Neural cell (in vitro differentiated cells): ENCODE data around the gene CHKB. TPM values are rescaled to one million over a fixed set of nuclear protein-coding genes. Genes with fewer than 3 reads are reported as not detected.

ENCODE experiments used
- H2AFZ ChIP-seq: fragments of 200-600, 300-800 bp; sonication (generic), shearing (Covaris generic); 2 replicates; pipeline ENCODE4 v1.6.0; 2014; ENCODE audit warnings: low read depth, mild to moderate bottlenecking, antibody characterized with exemption, low read length, moderate library complexity
- H3F3A ChIP-seq: fragments of 200-600 bp; shearing (Covaris generic); 2 replicates; pipeline ENCODE4 v1.6.1; 2016; ENCODE audit warnings: mild to moderate bottlenecking, moderate library complexity, mixed read lengths, antibody characterized with exemption, low read length; ENCODE audit not compliant: insufficient read depth, poor library complexity, severe bottlenecking
- H3K27ac ChIP-seq: fragments of 200-600, 300-800 bp; sonication (generic), shearing (Covaris generic); 2 replicates; pipeline ENCODE4 v1.5.1; 2014; ENCODE audit warnings: mild to moderate bottlenecking, low read length, moderate library complexity
- H3K27me3 ChIP-seq: fragments of 300-800, 200-600 bp; sonication (generic), shearing (Covaris generic); 2 replicates; pipeline ENCODE4 v1.6.0; 2014; ENCODE audit warnings: mild to moderate bottlenecking, low read depth, low read length, moderate library complexity; ENCODE audit not compliant: insufficient read depth
- H3K36me3 ChIP-seq: fragments of 300-800, 200-600 bp; sonication (generic), shearing (Covaris generic); 2 replicates; pipeline ENCODE4 v1.5.1; 2014; ENCODE audit warnings: mild to moderate bottlenecking, antibody characterized with exemption, low read length, moderate library complexity; ENCODE audit not compliant: insufficient read depth
- H3K4me2 ChIP-seq: fragments of 300-800, 200-600 bp; sonication (generic), shearing (Covaris generic); 2 replicates; pipeline ENCODE4 v1.6.0; 2014; ENCODE audit warnings: mild to moderate bottlenecking, low read length
- H3K4me3 ChIP-seq: fragments of 300-800, 200-600 bp; sonication (generic), shearing (Covaris generic); 2 replicates; pipeline ENCODE4 v1.5.1; 2014; ENCODE audit warnings: mild to moderate bottlenecking, low read length, moderate library complexity
- H3K79me2 ChIP-seq: fragments of 200-600 bp; shearing (Covaris generic); replicated peaks from 2 replicates; pipeline ENCODE4 v1.6.0; 2014; ENCODE audit warnings: mild to moderate bottlenecking, low read length, moderate library complexity; ENCODE audit not compliant: insufficient read depth
- H3K9ac ChIP-seq: fragments of 300-800, 200-600 bp; sonication (generic), shearing (Covaris generic); 2 replicates; pipeline ENCODE4 v1.6.1; 2016; ENCODE audit warnings: mild to moderate bottlenecking, low read length, mixed read lengths
- H3K9me2 ChIP-seq: fragments of 200-600 bp; shearing (Covaris generic); 2 replicates; pipeline ENCODE4 v1.6.1; 2016; ENCODE audit warnings: mild to moderate bottlenecking, low read length, mixed read lengths; ENCODE audit not compliant: insufficient read depth
- H3K9me3 ChIP-seq: fragments of 200-600, 300-800 bp; sonication (generic), shearing (Covaris generic); 2 replicates; pipeline ENCODE4 v1.6.1; 2016; ENCODE audit warnings: mild to moderate bottlenecking, mixed run types, low read length, moderate library complexity, mixed read lengths
- H4K20me1 ChIP-seq: fragments of 200-600 bp; shearing (Covaris generic); 2 replicates; pipeline ENCODE4 v1.6.1; 2016; ENCODE audit warnings: mild to moderate bottlenecking, mixed run types; ENCODE audit not compliant: insufficient read depth
- CTCF ChIP-seq: fragments of 450-650 bp; IDR thresholded peaks from 2 replicates; pipeline ENCODE4 v1.5.1; 2014; ENCODE audit warnings: antibody characterized with exemption, mild to moderate bottlenecking, moderate library complexity; ENCODE audit not compliant: poor library complexity, severe bottlenecking
- EP300 ChIP-seq: fragments of 450-650 bp; conservative IDR thresholded peaks from 2 replicates; pipeline ENCODE4 v1.6.1; 2014; ENCODE audit warnings: antibody characterized with exemption, mild to moderate bottlenecking, moderate library complexity; ENCODE audit not compliant: poor library complexity, severe bottlenecking
- EZH2 ChIP-seq: fragments of 200-600, 300-800 bp; shearing (Covaris generic), sonication (generic); IDR thresholded peaks from 2 replicates; pipeline ENCODE4 v1.6.1; 2014; ENCODE audit warnings: antibody characterized with exemption, low read length, borderline replicate concordance, mild to moderate bottlenecking; ENCODE audit not compliant: insufficient read depth, poor library complexity, severe bottlenecking
- MXI1 ChIP-seq: fragments of 450-650 bp; conservative IDR thresholded peaks from 2 replicates; pipeline ENCODE4 v1.6.1; 2014; ENCODE audit warnings: antibody characterized with exemption, mild to moderate bottlenecking; ENCODE audit not compliant: poor library complexity, severe bottlenecking
- POLR2AphosphoS5 ChIP-seq: IDR thresholded peaks from 2 replicates; pipeline ENCODE4 v1.6.1; 2012
- RAD21 ChIP-seq: fragments of 450-650 bp; conservative IDR thresholded peaks from 2 replicates; pipeline ENCODE4 v1.6.1; 2014; ENCODE audit warnings: antibody characterized with exemption, mild to moderate bottlenecking, moderate library complexity
- REST ChIP-seq: IDR thresholded peaks from 2 replicates; pipeline ENCODE4 v1.6.1; 2012; ENCODE audit warnings: borderline replicate concordance
- SMC3 ChIP-seq: fragments of 450-650 bp; conservative IDR thresholded peaks from 2 replicates; pipeline ENCODE4 v1.6.1; 2014; ENCODE audit warnings: antibody characterized with exemption, mild to moderate bottlenecking, moderate library complexity; ENCODE audit not compliant: poor library complexity
- TAF1 ChIP-seq: IDR thresholded peaks from 2 replicates; pipeline ENCODE4 v1.6.1; 2012; ENCODE audit warnings: low read depth
- polyA plus RNA-seq: library from polyadenylated mRNA; depleted of rRNA; stranded (reverse); fragments of >200 nt; gene quantifications from 2 replicates; pipeline ENCODE4 v1.2.3, GENCODE V29; 2014

The CHKB gene
- polyA plus RNA-seq, 1 donor from 2014 or later = 173 TPM

- Histone ChIP-seq H3K4me2 (peak overlapping the region; percentile 55), H3K4me3 (peak overlapping the region; percentile 77), H3K79me2 (no peaks in the 10 kb centered on the region), H4K20me1 (no peaks in the 10 kb centered on the region), H3K9me2 (no peaks in the 10 kb centered on the region), H3K27me3 (no peaks in the 10 kb centered on the region), H3K9me3 (no peaks in the 10 kb centered on the region), H3K9ac (peak overlapping the region; percentile 61), H3F3A (no peaks in the 10 kb centered on the region), H3K36me3 (no peaks in the 10 kb centered on the region), H3K27ac (no peak overlapping the region), H2AFZ (no peak overlapping the region)
- no peak for TF ChIP-seq CTCF
- TF ChIP-seq TAF1 = no peak
- no peak for TF ChIP-seq SMC3
- TF ChIP-seq POLR2AphosphoS5 = no peak
- no peak for TF ChIP-seq EZH2
- no peak for TF ChIP-seq REST
- no peak for TF ChIP-seq MXI1
- no peak for TF ChIP-seq EP300
- no peak for TF ChIP-seq RAD21
Measured at GRCh38 chr22:50626850-50627641, 44.4 kb upstream of the CHKB start.

GRCh38 chr22:50626314-50626849 lies 43.7 kb upstream of the CHKB start:
- no peak overlapping the region for H3K4me3 ChIP-seq
- no peaks in the 10 kb centered on the region for H3F3A ChIP-seq
- H3K9me2 ChIP-seq = no peaks in the 10 kb centered on the region
- TF ChIP-seq SMC3 = no peak
- no peak for TF ChIP-seq EP300
- TF ChIP-seq POLR2AphosphoS5 = no peak
- no peak for TF ChIP-seq MXI1
- TF ChIP-seq TAF1 = no peak
- no peak for TF ChIP-seq RAD21
- no peak for TF ChIP-seq EZH2
- no peak for TF ChIP-seq REST
- no peak for TF ChIP-seq CTCF
- H4K20me1 ChIP-seq = no peaks in the 10 kb centered on the region
- no peaks in the 10 kb centered on the region for H3K36me3 ChIP-seq
- no peaks in the 10 kb centered on the region for H3K27me3 ChIP-seq
- H3K9ac ChIP-seq = no peak overlapping the region
- H3K9me3 ChIP-seq = no peaks in the 10 kb centered on the region
- H3K27ac ChIP-seq = no peak overlapping the region
- H3K79me2 ChIP-seq = no peaks in the 10 kb centered on the region
- H3K4me2 ChIP-seq = no peak overlapping the region
- H2AFZ ChIP-seq = no peak overlapping the region
